DMS53 (cell line): ENCODE results near the gene GALNT2.

ENCODE experiments used
- DNase-seq: peaks from one replicate; lab custom pipeline; 2025; lab: John Stamatoyannopoulos, UW

The GALNT2 gene

DNA sequence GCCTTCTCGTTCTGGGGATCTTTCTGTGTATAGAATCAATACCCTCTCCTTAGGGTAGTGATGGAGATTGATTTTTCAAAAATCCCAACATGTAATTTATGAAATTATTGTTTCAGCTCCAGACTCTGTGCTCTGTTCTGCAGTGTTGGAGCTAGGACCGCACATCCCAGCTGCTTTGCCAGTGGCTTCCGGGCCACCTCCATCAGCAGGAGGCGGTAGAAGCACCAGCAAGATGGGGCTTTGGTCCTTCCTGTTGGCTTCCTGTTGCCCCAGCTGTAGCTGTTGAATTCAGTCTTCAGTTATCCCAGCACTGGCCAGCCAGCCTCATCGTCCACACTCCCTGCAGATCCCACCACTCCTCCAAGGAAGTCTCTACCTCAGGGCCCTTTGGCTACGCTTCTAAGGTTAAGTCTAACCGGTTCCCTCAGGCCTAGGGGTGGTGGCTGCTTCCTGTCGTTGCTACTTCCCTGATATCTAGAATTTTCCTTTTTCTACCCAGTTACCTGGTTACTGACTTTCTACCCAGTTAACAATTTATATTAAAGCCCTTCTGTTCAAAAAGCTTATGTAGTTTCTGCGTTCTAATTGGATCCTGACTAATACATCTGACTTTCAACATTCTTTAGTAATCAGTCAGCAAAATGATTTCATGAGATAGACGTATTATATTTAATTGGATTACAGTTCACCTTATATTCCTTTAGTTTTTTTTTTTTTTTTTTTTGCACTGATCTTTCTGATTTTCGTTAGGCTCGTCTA, 24.6 kb downstream of the GALNT2 start:
- no peak for DNase-seq

DNA sequence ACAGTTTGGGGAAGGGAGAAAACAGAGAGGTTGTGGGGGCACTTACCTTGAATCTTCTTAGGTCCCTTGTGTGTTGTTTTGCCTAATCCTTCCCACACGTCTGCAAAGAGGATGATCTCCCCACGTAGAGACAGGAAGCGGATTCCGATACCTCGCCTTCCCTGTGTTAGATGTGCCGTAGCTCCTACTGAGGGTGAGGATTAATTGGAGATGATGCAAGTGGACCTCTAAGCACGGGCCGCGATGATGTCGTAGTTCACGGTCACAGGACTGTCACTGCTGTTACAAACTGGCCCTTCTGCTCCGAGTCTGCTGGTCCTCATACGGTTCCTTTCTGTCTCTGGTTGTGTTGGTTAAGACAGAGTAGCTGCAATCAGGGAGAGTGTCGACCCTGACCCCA, 27.7 kb downstream of the GALNT2 start:
- DNase-seq = no peak

DNA sequence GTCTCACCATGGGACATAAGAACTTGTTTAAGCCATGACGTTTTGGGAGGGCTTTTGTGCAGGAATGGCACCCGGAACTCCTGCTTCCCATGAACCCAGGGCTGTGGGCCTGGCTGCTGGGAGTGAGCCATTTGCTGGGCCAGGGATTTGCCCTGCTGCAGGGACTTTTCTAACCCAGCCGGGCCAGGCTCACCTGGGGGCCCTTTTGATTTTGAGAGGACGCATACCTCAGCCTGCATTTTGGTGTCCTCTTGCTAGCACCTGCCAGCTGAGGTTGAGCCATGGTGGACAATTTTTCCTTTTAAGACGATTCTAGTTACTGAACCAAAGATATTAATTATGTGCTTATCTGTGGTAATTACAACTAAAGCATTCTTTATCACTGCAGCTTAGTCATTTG, 28.9 kb downstream of the GALNT2 start:
- DNase-seq = no peak

DNA sequence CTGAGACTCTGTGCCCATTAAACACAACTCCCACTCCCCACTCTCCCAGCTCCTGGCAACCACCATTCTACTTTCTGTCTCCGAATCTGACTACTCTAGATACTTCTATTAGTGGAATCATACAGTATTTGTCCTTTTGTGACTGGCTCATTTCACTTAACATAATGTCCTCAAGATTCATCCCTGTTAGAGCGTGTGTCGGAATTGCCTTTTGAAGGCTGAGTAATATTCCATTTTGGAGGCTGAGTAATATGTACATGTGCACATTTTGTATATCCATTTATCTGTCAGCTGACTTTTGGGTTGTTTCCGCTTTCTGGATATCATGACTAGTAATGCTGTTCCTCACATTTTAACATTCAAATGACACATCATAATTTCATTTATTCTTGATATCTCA, 30.3 kb downstream of the GALNT2 start:
- DNase-seq = no peak

DNA sequence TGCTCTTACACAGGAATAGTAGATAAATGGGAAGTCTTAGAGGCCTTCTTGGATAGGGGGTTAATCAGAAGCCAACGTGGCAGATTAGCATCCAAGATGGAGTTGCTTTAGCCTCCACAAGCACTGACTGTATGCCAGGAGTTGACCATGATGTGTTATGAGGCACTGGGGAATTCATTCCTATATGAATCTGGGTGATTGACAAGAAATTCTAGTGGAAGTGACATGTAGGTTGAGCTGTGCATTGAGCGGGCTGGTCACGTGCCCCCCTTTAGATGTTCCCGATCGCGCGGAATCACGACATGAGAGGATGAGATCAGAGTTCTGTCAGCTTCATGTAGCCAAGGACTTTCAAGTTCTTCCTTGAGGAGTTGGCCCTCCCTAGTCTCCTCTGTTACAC, 31.7 kb downstream of the GALNT2 start:
- no peak for DNase-seq

DNA sequence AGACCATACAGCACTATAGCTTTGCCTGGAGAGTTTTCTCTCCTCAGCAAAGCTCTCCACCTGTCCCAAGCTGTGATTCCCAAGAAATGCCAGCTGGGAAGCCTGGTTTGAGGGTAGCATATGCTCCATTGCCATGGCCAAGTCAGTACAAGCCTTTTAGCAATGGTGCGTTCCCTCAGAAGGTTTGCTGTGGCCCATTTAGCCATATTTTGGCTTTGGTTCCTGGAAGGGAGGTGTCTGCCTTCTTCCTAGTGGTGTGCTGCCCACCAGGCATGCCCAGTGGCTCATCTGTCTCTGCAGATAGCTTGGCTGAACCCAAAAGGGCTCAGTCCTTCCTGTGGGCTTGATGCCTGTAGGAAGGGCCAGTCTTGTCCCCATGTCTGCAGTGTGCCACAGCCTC, 32.4 kb downstream of the GALNT2 start:
- DNase-seq = no peak

DNA sequence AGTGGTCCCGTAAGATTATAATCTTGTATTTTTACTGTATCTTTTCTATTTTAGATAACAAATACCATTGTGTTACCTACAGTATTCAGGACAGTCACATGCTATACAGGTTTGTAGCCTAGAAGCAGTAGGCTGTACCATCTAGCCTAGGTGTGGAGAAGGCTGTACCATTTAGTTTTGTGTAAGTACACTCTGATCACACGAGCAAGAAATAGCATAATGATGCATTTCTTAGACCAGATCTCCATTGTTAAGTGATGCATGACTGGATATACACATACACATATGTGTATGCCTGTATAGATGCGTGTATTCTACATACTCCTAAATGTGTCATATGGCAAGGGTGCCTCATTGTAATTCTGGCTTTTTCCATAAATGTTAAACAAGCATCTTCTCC, 33.9 kb downstream of the GALNT2 start:
- no peak for DNase-seq

DNA sequence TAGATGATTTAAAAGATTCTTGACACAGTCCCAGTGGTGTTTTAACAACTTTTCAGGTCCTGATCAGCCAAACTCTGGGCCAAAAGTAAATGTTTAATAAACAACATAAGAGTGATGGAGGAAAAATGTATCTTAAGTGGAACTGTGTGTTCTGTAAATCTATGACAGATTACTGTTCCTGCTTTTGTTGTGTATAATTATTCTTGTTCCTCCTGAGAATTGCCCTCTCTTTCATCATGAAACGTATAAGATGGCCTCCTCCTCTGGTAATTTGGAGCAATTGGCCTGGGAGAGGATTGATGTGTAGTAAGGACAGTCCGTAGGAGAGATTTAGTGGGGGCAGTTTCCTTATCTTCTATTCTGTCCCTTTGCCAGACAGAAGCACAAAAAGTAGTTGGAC, 34.5 kb downstream of the GALNT2 start:
- no peak for DNase-seq

DNA sequence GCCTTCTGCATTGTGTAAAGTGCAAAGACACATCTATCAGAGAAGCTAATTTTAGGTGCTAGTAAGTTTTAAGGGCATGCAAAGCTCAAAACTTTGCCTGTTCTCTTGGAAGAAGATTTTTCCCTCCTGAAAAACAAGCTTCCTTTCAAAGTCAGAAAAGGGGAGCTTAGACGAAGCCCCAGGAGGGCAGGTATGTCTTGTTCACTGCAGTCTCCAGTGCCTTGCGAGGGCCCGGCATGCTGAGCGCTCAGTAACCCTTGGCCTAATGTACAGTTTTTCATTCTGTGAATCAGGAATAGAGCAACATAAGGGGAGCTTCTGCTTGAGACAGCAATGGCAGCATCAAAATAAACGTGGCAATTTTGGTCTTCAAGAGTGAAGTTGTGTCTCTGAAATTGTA, 35.0 kb downstream of the GALNT2 start:
- DNase-seq = no peak

DNA sequence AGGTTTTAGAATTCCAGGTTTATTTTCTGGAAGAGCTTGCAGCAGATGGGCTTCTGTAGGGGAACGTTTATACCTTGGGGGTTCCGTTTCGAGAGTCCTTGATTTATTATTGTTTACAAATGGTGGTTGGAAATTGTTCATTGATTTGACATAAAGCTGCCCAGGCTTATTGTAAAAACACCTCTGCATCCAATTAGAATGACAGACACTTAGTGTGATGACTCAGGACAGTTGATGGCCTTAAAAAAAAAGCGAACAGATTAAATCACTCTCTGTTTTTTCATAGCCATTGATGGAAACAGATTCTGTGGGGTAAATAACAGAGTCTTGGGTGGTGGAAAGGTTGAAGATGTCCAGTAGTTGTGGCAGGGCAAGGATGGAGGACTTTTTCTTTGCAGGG, 35.4 kb downstream of the GALNT2 start:
- DNase-seq = no peak

DNA sequence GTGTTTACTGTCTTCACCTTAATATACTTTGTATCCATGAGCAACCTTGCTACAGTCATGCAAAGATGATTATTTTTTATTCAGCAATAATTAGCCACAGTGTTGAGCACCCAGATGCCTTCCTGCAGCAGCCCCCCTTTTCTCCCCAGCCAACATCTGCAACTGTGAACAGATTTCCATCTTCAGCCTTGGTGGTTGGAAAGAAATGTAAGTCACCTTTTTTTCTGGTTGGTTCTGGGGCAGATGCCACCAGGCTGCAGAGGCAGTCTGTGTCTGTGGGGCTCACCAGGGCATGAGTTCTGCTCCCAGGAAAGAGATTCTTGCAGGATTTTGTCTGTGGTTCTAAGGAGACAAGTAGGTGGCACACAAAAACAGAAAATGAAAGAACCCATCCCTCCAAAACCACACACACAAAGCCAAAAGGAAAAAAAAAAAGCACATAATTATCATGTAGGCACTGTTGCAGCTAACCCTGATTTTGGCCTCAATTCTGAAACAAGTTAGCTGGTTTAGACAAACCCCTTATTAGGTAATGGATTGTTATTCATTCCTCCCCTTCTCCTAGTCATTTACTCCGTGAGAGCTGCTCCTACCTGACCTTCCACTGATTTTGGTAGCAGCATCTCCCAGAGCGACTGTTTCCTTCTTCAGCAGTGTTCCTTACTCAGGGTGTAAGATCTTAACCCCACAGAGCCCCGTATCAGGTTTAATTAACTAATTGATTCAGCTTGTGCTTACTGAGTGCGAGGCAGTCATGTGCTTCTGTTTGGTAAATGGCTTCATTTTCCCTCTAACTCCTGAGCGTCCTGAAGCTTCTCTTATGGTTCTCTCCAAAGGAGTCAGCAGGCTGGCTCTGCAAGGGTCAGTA, 36.5 kb downstream of the GALNT2 start:
- DNase-seq = no peak

DNA sequence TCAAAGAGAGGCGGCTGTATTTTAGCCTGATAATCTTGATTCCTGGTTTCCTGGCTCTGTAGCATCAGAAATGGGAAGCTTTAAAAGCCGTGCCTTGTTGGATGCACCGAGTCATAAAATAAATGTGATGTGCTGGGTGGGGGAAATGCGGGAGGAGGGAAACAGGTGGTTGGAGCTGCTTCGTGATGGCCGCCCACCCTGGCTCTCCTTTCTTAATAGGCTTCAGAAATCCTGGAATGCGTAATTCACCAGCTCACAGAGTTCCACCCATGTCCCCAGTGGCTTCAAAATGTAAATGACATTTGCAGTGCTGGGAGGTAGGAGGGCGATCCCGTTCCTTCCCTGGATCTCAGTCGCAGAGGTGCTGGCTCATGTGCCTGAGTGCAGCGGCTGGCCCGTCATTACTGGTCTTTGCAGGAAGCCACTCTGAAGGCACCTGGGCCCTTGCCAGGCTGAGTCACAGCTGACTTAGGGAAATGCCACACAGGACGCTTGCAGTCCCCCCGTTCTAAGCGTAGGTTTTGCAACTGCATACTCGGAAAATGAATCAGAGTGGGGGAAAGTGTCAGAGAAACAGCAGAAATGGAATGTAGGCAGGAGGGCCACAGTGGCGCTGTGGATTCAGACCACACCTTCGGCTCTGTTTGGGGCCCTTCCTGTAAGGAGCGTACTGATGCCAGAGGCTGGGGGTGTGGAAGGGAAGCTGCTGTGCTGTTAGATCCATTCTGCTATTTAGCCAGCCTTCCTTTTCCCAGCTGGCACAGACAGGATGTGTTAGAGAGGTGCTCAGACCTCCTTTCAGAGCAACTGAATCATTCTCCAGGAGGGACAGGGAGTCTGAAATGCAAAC, 37.6 kb downstream of the GALNT2 start:
- DNase-seq = peak; percentile 95

DNA sequence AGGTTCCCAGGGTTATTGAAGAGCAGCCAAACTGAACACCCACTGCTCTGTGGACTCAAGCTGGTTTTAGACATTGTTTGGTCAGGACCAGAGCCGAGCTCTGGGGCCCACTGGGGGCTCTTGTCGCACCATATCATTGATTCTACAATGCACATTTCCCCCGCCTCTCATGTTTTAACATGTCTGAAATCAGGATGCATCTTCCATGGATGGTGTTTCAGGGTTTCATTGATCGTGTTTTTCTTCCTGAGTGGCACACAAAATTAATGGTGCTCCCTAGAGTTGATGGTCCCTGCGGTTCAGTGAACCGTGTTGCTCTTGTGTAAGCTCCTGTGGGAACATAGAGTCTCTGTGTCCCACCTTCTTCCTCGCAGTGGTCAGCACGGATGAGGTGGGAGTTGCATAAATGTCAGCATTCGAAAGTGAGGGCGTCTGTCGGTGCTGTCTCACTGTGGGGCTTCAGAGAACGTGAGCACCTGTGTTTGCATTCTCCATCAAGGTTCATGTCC, 38.3 kb downstream of the GALNT2 start:
- no peak for DNase-seq

DNA sequence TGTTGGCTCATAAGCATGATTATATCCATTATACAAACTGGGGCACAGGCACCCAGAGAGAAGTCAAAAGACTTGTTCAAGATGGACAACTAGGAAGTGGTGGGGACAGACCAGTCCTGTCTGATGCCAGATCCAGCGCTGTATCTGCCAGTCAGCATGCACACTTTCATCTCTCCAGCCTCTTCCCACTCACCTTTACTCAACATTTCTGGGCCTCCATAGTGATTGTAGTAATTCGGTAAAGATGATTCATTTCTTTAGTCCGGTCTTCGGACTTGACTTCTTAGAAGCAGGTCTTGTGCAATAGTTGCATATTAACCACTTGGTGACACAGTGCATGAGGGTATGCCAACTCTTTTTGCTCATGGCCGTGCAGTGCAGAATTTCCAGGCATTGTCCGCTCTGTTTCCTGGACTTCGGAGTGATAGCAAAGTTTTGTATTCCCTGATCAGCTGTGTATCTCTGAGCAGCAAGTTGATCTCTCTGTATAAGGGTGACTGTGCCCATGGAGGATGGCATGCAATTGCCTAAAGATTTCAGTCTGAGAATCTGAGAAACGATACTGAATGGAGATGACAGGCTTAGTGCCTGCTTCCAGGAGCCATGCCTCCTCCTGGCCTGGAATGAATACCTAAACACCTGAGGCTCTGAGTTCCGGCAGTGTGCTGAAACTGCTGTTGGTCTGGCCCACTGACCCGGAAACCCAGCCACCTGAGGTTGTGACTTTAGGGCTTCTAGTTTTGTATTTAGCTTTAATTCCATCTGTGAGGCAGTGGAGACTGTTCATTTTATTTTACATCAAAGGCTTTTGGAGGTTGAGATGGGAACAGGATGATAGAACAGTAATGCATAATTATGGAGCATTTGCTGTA, 39.0 kb downstream of the GALNT2 start:
- DNase-seq = no peak

DNA sequence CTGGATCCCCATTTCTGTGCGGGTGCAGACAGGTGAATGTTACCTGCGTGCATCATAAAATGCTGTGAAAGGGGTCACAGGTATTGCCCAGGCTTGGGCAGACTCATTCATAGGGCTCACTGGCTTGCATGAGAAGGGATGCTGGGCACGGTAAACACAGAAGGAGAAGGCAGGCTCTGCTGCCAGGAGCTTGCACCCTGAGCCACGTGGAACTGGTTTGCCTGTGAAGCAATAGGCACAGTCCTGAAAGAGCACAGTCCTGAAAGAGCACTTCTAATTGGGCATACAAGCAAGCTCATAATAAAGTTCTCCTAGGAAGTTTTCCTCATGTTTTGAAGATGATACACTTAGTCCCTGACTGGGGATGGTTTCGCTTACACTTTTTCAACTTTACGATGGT, 40.9 kb downstream of the GALNT2 start:
- no peak for DNase-seq

DNA sequence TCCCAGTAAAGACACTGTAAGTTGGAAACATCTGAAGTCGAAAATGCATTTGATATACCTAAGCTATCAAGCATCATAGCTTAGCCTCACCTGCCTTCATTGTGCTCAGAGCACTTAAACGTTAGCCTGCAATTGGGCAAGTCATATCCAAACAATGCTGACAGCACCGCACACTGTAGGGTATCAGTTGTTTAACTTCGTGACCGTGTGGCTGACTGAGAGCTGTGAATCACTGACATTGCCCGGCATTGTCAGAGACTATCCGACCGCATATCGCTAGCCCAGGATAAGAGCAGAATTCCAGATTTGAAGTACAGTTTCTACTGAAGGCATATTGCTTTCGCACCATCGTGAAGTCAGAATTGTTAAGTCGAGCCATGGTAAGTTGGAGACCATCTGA, 41.5 kb downstream of the GALNT2 start:
- no peak for DNase-seq

DNA sequence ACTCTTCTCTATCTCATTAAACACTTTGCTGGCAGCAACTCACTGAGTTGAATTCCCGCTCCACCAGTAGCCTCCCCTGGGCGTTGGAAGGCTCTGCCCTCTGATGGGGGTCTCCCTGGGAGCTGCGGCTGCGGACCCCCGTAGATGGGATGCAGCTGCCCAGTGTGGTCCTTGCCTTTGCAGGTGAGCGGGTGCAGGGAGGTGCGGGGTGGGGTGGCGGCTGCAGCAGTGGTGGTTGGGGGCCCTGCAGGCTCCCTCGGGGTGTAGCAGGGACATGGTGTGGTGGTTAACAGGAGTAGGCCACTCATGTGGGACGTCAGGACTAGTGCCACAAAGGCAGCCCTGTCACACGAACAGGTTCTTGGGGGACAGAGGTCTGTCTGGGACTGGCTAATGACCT, 42.0 kb downstream of the GALNT2 start:
- DNase-seq = no peak

DNA sequence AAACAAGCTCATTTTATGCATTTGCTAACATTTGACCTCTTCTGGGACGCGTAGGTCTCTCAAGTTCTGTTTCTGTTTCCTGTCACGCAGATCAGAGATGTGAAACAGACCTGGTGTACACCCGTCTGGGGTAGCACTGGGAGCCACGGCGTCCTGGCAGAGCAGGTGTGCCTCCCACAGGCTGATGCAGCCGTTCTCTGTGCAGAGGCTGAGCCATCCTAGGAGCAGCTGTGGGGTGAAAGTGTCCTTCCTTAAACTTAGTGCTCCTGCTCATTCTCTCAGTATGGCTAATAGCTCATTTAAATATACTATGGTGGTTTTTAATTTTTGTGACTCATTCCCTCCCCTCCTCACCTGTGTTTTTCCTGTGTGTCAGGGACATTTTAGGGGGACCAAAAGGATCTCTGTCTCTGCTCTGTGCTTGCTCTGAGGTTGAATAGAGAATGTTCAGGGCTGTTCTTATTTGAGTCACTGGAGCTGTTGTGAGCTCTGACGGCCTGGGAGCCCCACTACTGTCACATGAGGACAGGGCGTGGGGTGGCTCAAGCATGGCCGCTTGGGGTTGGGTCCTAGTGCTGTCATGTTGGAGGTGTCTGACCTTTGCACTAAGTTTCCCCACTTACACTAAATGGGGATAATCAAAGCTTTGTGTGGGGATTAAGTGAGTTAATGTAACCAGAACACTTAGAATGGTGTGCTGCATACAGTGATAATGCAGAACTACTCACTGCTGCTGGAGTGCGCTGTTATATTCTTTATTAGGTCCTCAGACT, 43.0 kb downstream of the GALNT2 start:
- DNase-seq = peak; percentile 81

DNA sequence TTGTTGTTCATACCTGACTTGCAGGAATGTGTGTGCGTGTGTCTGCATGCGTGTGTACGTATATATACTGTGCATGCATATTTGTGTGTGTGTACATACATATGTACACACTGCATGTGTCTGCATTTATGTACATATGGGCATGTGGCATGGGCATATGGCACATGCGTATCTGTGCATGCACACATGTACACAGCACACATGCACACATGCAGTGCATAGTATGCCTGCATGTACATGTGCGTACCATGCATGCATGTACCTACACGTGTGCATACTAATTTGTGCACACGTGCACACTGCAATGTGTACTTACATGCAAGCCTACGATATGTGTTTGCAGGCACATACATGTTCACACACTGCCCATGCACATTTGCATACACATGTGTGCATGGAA, 43.9 kb downstream of the GALNT2 start:
- DNase-seq = no peak

DNA sequence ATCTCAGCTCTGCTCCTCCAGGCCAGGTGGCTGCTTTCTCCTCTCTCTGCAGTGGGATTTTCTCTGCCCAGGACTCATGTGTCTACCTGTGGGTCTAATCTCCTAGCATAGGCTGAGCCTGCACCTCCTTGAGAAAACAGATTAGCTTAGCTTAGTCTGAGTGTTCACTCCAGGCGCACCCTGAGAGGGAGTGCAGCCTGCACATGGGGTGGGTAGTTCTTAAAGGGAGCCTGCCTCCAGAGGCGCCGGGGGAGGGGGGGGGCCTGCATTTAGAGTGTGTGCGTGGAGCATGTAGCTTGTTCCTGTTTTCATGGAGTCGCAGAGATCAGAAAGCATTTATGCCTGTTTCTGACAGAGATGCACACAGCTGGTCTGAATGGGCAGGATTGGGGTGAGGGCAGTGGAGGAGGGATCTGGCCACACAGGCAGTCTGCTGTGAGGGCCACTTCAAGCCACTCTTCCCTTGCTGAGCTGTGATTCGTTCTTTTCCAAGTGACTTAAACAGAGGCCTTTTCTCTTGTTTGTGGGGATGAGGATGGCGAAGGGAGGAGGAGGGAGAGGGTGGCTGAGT, 45.2 kb downstream of the GALNT2 start:
- no peak for DNase-seq
